Activated naive CD4-positive, alpha-beta T cell treated with anti-CD3 and anti-CD28 coated beads, Interleukin-2, amount 50 U/mL, for 72 hours (primary cell): Measurements from ENCODE around the gene PLEKHG2. TPM values are rescaled to one million over a fixed set of nuclear protein-coding genes. Genes with fewer than 3 reads are reported as not detected.
A peak's percentile ranks its signal among the peaks of the same experiment; 100 is the strongest.

ENCODE experiments used
- ATAC-seq, 2 donors: fragments of 150-1000 bp; cut with Tn5 transposase; 2 replicates each; pipeline ENCODE4 v1.10.0; 2021; ENCODE audit warnings: mild to moderate bottlenecking in 2 of 2, moderate library complexity in 2 of 2
- DNase-seq, 2 donors: peaks; one replicate each; pipeline ENCODE4 v3.0.0; 2021 to 2022; ENCODE audit warnings: low spot score in 2 of 2
- H3K27ac Mint-ChIP-seq, 2 donors: one replicate each; pipeline ENCODE4 v1.8.0; 2022; ENCODE audit warnings: mild to moderate bottlenecking in 2 of 2, mixed read lengths in 2 of 2
- H3K36me3 Mint-ChIP-seq, 2 donors: one replicate each; pipeline ENCODE4 v1.8.0; 2022; ENCODE audit warnings: mixed read lengths in 2 of 2
- H3K9me3 Mint-ChIP-seq, 2 donors: one replicate each; pipeline ENCODE4 v1.8.0; 2022; ENCODE audit warnings: mixed read lengths in 2 of 2
- total RNA-seq, 2 donors: library from RNA; stranded (reverse); gene quantifications; one replicate each; pipeline ENCODE4 v1.2.3, GENCODE V29; 2022

Gene PLEKHG2
- total RNA-seq, 2 donors from 2014 or later: 52.4 to 55.6 TPM

GRCh38 chr19:39401549-39402345 is 10.7 kb upstream of the PLEKHG2 start:
- peak; percentile 62 to 93 for DNase-seq
- Mint-ChIP-seq H3K9me3 (no peaks in the 10 kb centered on the region), H3K27ac (peak overlapping the region; percentile 69 to 99), H3K36me3 (peaks cover 0 to under 1% of the 10 kb centered on the region in 2 donors)
- ATAC-seq: peak; percentile 46 to 69

GRCh38 chr19:39402346-39403300 is 9.8 kb upstream of the PLEKHG2 start:
- no peaks in the 10 kb centered on the region for H3K9me3 Mint-ChIP-seq
- peaks cover 7 to 8% of the 10 kb centered on the region in 2 donors for H3K36me3 Mint-ChIP-seq
- peak overlapping the region; percentile 98 to 99 for H3K27ac Mint-ChIP-seq
- DNase-seq: peak; percentile 77 to 89
- ATAC-seq: peak; percentile 1 to 14

- Mint-ChIP-seq H3K36me3 (peaks cover 17 to 18% of the 10 kb centered on the region in 2 donors), H3K27ac (peak overlapping the region; percentile 98 to 99), H3K9me3 (no peaks in the 10 kb centered on the region)
- peak; percentile 34 to 39 for ATAC-seq
- peak; percentile 89 to 99 for DNase-seq
Measured at GRCh38 chr19:39403331-39404312, 8.8 kb upstream of the PLEKHG2 start.

- no peak for DNase-seq
- no peaks in the 10 kb centered on the region for H3K9me3 Mint-ChIP-seq
- H3K36me3 Mint-ChIP-seq: peaks cover 23 to 24% of the 10 kb centered on the region in 2 donors
- ATAC-seq: no peak
- H3K27ac Mint-ChIP-seq: peak overlapping the region in 1 of 2 donors; percentile 99
Measured at GRCh38 chr19:39405261-39405957, 7.1 kb upstream of the PLEKHG2 start.

GRCh38 chr19:39405958-39406655 is 6.4 kb upstream of the PLEKHG2 start:
- DNase-seq (peak in 1 of 2 donors; percentile 83), ATAC-seq (peak in 1 of 2 donors; percentile 20)
- Mint-ChIP-seq H3K9me3 (no peaks in the 10 kb centered on the region), H3K27ac (peak overlapping the region; percentile 94 to 99), H3K36me3 (peaks cover 24 to 29% of the 10 kb centered on the region in 2 donors)

GRCh38 chr19:39406656-39407409 is 5.6 kb upstream of the PLEKHG2 start, which contains the start of gene ZFP36:
Gene ZFP36 (plus strand): TSS chr19:39406847. CDS start chr19:39406905, 58 bp downstream.
- H3K36me3 Mint-ChIP-seq: peaks cover 24 to 34% of the 10 kb centered on the region in 2 donors
- no peaks in the 10 kb centered on the region for H3K9me3 Mint-ChIP-seq

GRCh38 chr19:39407410-39407659 is 5.1 kb upstream of the PLEKHG2 start:
- Mint-ChIP-seq H3K27ac (peak overlapping the region; percentile 96 to 99), H3K9me3 (no peaks in the 10 kb centered on the region), H3K36me3 (peaks cover 24 to 34% of the 10 kb centered on the region in 2 donors)
- ATAC-seq (no peak), DNase-seq (peak in 1 of 2 donors; percentile 65)

More at GRCh38 chr19:39406656-39407409, 5.6 kb upstream of the PLEKHG2 start, which contains the start of gene ZFP36:
- peak within 1 kb of the TSS; percentile 98 to 99 for H3K27ac Mint-ChIP-seq
- DNase-seq: peak; percentile 88 to 89
- peak; percentile 19 to 42 for ATAC-seq

- peaks cover 24 to 34% of the 10 kb centered on the region in 2 donors for H3K36me3 Mint-ChIP-seq
- no peak for ATAC-seq
- peak; percentile 60 to 76 for DNase-seq
- no peaks in the 10 kb centered on the region for H3K9me3 Mint-ChIP-seq
- H3K27ac Mint-ChIP-seq: peak overlapping the region; percentile 98 to 99
Measured at GRCh38 chr19:39407660-39408391, 4.6 kb upstream of the PLEKHG2 start.

- Mint-ChIP-seq H3K9me3 (no peaks in the 10 kb centered on the region), H3K36me3 (peaks cover 24 to 34% of the 10 kb centered on the region in 2 donors), H3K27ac (peak overlapping the region; percentile 98 to 99)
- no peak for ATAC-seq
- no peak for DNase-seq
Measured at GRCh38 chr19:39408392-39409207, 3.9 kb upstream of the PLEKHG2 start.

- no peaks in the 10 kb centered on the region for H3K9me3 Mint-ChIP-seq
- ATAC-seq (peak; percentile 5 to 7), DNase-seq (peak; percentile 77 to 86)
- peak overlapping the region; percentile 95 to 99 for H3K27ac Mint-ChIP-seq
- H3K36me3 Mint-ChIP-seq: peaks cover 32 to 34% of the 10 kb centered on the region in 2 donors
Measured at GRCh38 chr19:39409208-39410016, 3.1 kb upstream of the PLEKHG2 start.

- Mint-ChIP-seq H3K9me3 (no peaks in the 10 kb centered on the region), H3K27ac (peak overlapping the region; percentile 95 to 99), H3K36me3 (peaks cover 34% of the 10 kb centered on the region in 2 donors)
- DNase-seq (peak; percentile 67 to 82), ATAC-seq (peak; percentile 31 to 36)
Measured at GRCh38 chr19:39410017-39410830, 2.2 kb upstream of the PLEKHG2 start.

- H3K36me3 Mint-ChIP-seq: peaks cover 34% of the 10 kb centered on the region in 2 donors
- H3K27ac Mint-ChIP-seq: peak overlapping the region; percentile 99 to 100
- DNase-seq (no peak), ATAC-seq (no peak)
- no peaks in the 10 kb centered on the region for H3K9me3 Mint-ChIP-seq
Measured at GRCh38 chr19:39410831-39411080, 1.7 kb upstream of the PLEKHG2 start.
